Putamen (tissue), 1 donor: ENCODE results near the gene HAUS8.

ENCODE experiments used
- DNase-seq: peaks from one replicate; pipeline ENCODE4 v3.0.0-alpha.2; 2016; ENCODE audit warnings: low spot score

Gene HAUS8

GRCh38 chr19:17075864-17076542 is 751 bp upstream of the HAUS8 start:
- DNase-seq = no peak

- no peak for DNase-seq
Observed at GRCh38 chr19:17074634-17075034, 618 bp downstream of the HAUS8 start.

GRCh38 chr19:17073869-17074633 is 1.2 kb downstream of the HAUS8 start:
- no peak for DNase-seq

GRCh38 chr19:17070912-17071311 is 4.3 kb downstream of the HAUS8 start:
- no peak for DNase-seq

- DNase-seq = no peak
Observed at GRCh38 chr19:17070421-17070820, 4.8 kb downstream of the HAUS8 start.

- DNase-seq = no peak
Observed at GRCh38 chr19:17069193-17069592, 6.1 kb downstream of the HAUS8 start.

GRCh38 chr19:17063428-17063827 is 11.8 kb downstream of the HAUS8 start:
- DNase-seq = no peak

GRCh38 chr19:17061691-17062090 is 13.6 kb downstream of the HAUS8 start:
- no peak for DNase-seq

- DNase-seq = no peak
Observed at GRCh38 chr19:17061205-17061604, 14.0 kb downstream of the HAUS8 start.

- DNase-seq = no peak
Observed at GRCh38 chr19:17060802-17061201, 14.4 kb downstream of the HAUS8 start.

- no peak for DNase-seq
Observed at GRCh38 chr19:17058236-17058635, 17.0 kb downstream of the HAUS8 start.

GRCh38 chr19:17055636-17056035 is 19.6 kb downstream of the HAUS8 start:
- DNase-seq = no peak

- DNase-seq = no peak
Observed at GRCh38 chr19:17054746-17055145, 20.5 kb downstream of the HAUS8 start.

- DNase-seq = no peak
Observed at GRCh38 chr19:17052439-17052838, 22.8 kb downstream of the HAUS8 start.

GRCh38 chr19:17049711-17050280 is 25.5 kb downstream of the HAUS8 start:
- DNase-seq = no peak

- no peak for DNase-seq
Observed at GRCh38 chr19:17048885-17049453, 26.3 kb downstream of the HAUS8 start.

- no peak for DNase-seq
Observed at GRCh38 chr19:17045907-17046502, 29.2 kb downstream of the HAUS8 start.

GRCh38 chr19:17043744-17044143 is 31.5 kb downstream of the HAUS8 start:
- no peak for DNase-seq

- DNase-seq = no peak
Observed at GRCh38 chr19:17041976-17042375, 33.3 kb downstream of the HAUS8 start.

GRCh38 chr19:17037966-17038500 is 37.2 kb downstream of the HAUS8 start:
- no peak for DNase-seq

- no peak for DNase-seq
Observed at GRCh38 chr19:17037184-17037583, 38.1 kb downstream of the HAUS8 start.

GRCh38 chr19:17036640-17037039 is 38.6 kb downstream of the HAUS8 start:
- DNase-seq = no peak
